Renal cortical epithelial cell (primary cell): ENCODE results near the gene CERK. TPM values are rescaled to one million over a fixed set of nuclear protein-coding genes. Genes with fewer than 3 reads are reported as not detected.

Experiments used
- DNase-seq: peaks from one replicate; pipeline ENCODE4 v3.0.0-alpha.2; 2011; ENCODE audit warnings: low read depth
- total RNA-seq: library from RNA; depleted of rRNA; stranded (reverse); fragments of >200 nt; gene quantifications from 2 replicates; pipeline ENCODE4 v1.2.3, GENCODE V29; 2014

The CERK gene
- total RNA-seq, 1 donor from 2014 or later, result 25.9 TPM

GRCh38 chr22:46678003-46678657, 59.9 kb downstream of the CERK start:
- DNase-seq, result no peak

GRCh38 chr22:46677323-46678002, 60.6 kb downstream of the CERK start:
- no peak for DNase-seq

GRCh38 chr22:46676881-46677280, 61.2 kb downstream of the CERK start:
- DNase-seq, result no peak

- no peak for DNase-seq
Observed at GRCh38 chr22:46676479-46676878, 61.6 kb downstream of the CERK start.

GRCh38 chr22:46675938-46676337, 62.1 kb downstream of the CERK start:
- no peak for DNase-seq

- no peak for DNase-seq
Observed at GRCh38 chr22:46675479-46675878, 62.6 kb downstream of the CERK start.

- no peak for DNase-seq
Observed at GRCh38 chr22:46674906-46675305, 63.1 kb downstream of the CERK start.

GRCh38 chr22:46674367-46674781, 63.7 kb downstream of the CERK start:
- DNase-seq, result no peak

GRCh38 chr22:46673662-46674236, 64.3 kb downstream of the CERK start:
- DNase-seq, result no peak

GRCh38 chr22:46673205-46673604, 64.8 kb downstream of the CERK start:
- no peak for DNase-seq

GRCh38 chr22:46672731-46673130, 65.3 kb downstream of the CERK start:
- no peak for DNase-seq

GRCh38 chr22:46671824-46672432, 66.1 kb downstream of the CERK start:
- no peak for DNase-seq

GRCh38 chr22:46669201-46669600, 68.9 kb downstream of the CERK start:
- no peak for DNase-seq

- DNase-seq, result no peak
Observed at GRCh38 chr22:46668116-46668515, 69.9 kb downstream of the CERK start.

- no peak for DNase-seq
Observed at GRCh38 chr22:46667245-46667623, 70.8 kb downstream of the CERK start.

- no peak for DNase-seq
Observed at GRCh38 chr22:46666577-46667244, 71.3 kb downstream of the CERK start.

- DNase-seq, result no peak
Observed at GRCh38 chr22:46665751-46666280, 72.2 kb downstream of the CERK start.

- DNase-seq, result no peak
Observed at GRCh38 chr22:46665151-46665695, 72.8 kb downstream of the CERK start.

- no peak for DNase-seq
Observed at GRCh38 chr22:46664301-46664855, 73.7 kb downstream of the CERK start.

- no peak for DNase-seq
Observed at GRCh38 chr22:46663436-46664100, 74.5 kb downstream of the CERK start.

GRCh38 chr22:46663001-46663400, 75.1 kb downstream of the CERK start:
- DNase-seq, result no peak
